DMS 273 (cell line): ENCODE data around the gene CDK9.
A peak's percentile ranks its signal among the peaks of the same experiment; 100 is the strongest.

Experiments used
- DNase-seq: peaks from one replicate; lab custom pipeline; 2025; ENCODE audit not compliant: unreplicated experiment; lab: John Stamatoyannopoulos, UW

CDK9 gene

GRCh38 chr9:127801955-127802575, 16.2 kb downstream of the CDK9 start:
- no peak for DNase-seq

- peak; percentile 94 for DNase-seq
Measured at GRCh38 chr9:127802576-127803443, 17.0 kb downstream of the CDK9 start, which contains the start of gene FPGS. Gene FPGS, plus strand, starts transcription at chr9:127802882. Its CDS starts 43 bp downstream, at chr9:127802925.

GRCh38 chr9:127803507-127804352, 17.9 kb downstream of the CDK9 start:
- DNase-seq, result peak; percentile 58

GRCh38 chr9:127805620-127806019, 19.8 kb downstream of the CDK9 start:
- peak; percentile 53 for DNase-seq

- no peak for DNase-seq
Measured at GRCh38 chr9:127806871-127807270, 21.0 kb downstream of the CDK9 start.

- no peak for DNase-seq
Measured at GRCh38 chr9:127808347-127809001, 22.6 kb downstream of the CDK9 start.

- DNase-seq, result no peak
Measured at GRCh38 chr9:127809002-127809539, 23.2 kb downstream of the CDK9 start.

- no peak for DNase-seq
Measured at GRCh38 chr9:127809540-127810377, 23.9 kb downstream of the CDK9 start.

- DNase-seq, result no peak
Measured at GRCh38 chr9:127810378-127811187, 24.7 kb downstream of the CDK9 start.

GRCh38 chr9:127812011-127812410, 26.2 kb downstream of the CDK9 start:
- DNase-seq, result no peak

GRCh38 chr9:127812936-127813675, 27.3 kb downstream of the CDK9 start:
- no peak for DNase-seq

- DNase-seq, result no peak
Measured at GRCh38 chr9:127813686-127814226, 27.9 kb downstream of the CDK9 start.

GRCh38 chr9:127814619-127815511, 29.0 kb downstream of the CDK9 start:
- no peak for DNase-seq

GRCh38 chr9:127815512-127816361, 29.9 kb downstream of the CDK9 start:
- no peak for DNase-seq

GRCh38 chr9:127816362-127816725, 30.5 kb downstream of the CDK9 start:
- peak; percentile 34 for DNase-seq

GRCh38 chr9:127816728-127817127, 30.9 kb downstream of the CDK9 start:
- no peak for DNase-seq
